Left lung (tissue), 10 donors: ENCODE measurements around the gene RINL. TPM values are rescaled to one million over a fixed set of nuclear protein-coding genes. Genes with fewer than 3 reads are reported as not detected.
"Not testable (repeated sequence)": the region's sequence is repeated elsewhere in the genome, so short reads cannot be mapped to it uniquely, and the experiment has no call there.

Experiments used
- ATAC-seq: fragments of 200-7000 bp; cut with Tn5 transposase; one replicate; pipeline ENCODE4 v1.9.1; 2020; ENCODE audit warnings: moderate library complexity
- DNase-seq, 4 donors: peaks; one replicate each; pipeline ENCODE4 v3.0.0-alpha.2; 2013 to 2020
- H3K27ac ChIP-seq, 2 donors: fragments of 200-600 bp; sonication (generic) in 1 of 2; one replicate each; pipeline versions ENCODE4 v1.5.0 to v1.8.0; 2020 to 2021
- H3K27me3 ChIP-seq, 2 donors: fragments of 200-600 bp; sonication (generic) in 1 of 2; one replicate each; pipeline versions ENCODE4 v1.5.0 to v1.8.0; 2020 to 2021
- H3K36me3 ChIP-seq, 2 donors: fragments of 200-600 bp; sonication (generic) in 1 of 2; one replicate each; pipeline versions ENCODE4 v1.5.0 to v1.8.0; 2020 to 2021
- H3K4me1 ChIP-seq, 2 donors: fragments of 200-600 bp; one replicate each; pipeline ENCODE4 v1.8.0; 2021
- H3K4me3 ChIP-seq, 2 donors: fragments of 200-600 bp; sonication (generic) in 1 of 2; one replicate each; pipeline versions ENCODE4 v1.5.0 to v1.8.0; 2020 to 2021; ENCODE audit warnings: mild to moderate bottlenecking in 1 of 2
- H3K9me3 ChIP-seq, 2 donors: fragments of 200-600 bp; sonication (generic) in 1 of 2; one replicate each; pipeline versions ENCODE4 v1.5.0 to v1.8.0; 2020 to 2021
- CTCF ChIP-seq, 2 donors: fragments of 200-600 bp; sonication (generic) in 1 of 2; IDR thresholded peaks; one replicate each; pipeline versions ENCODE4 v1.5.0 to v1.8.0; 2021; ENCODE audit warnings: antibody characterized with exemption in 2 of 2
- intact Hi-C, 2 donors: fragments of 100-400 bp; cut with DNase I; formaldehyde crosslinking; loops; one replicate each; pipeline versions ENCODE4 v1.11.2 to v1.14.2; 2022
- polyA plus RNA-seq, 6 donors: library from polyadenylated mRNA; unstranded; fragments of 120-200 nt; gene quantifications; one replicate each; pipeline ENCODE4 v1.2.1, GENCODE V29; 2013; ENCODE audit not compliant: insufficient read length in 6 of 6
- total RNA-seq, 2 donors: library from RNA; stranded (reverse); fragmentation: NEBNext Ultra II Directional; extraction: Animal tissue kit (Norgen Biotek cat#: 25700); gene quantifications; one replicate each; pipeline ENCODE4 v1.2.1, GENCODE V29; 2021
- donor health status: DM: no; HTN: yes; CAD: no.
- donor health status: DM: no; HTN: no; CAD: no.

The RINL gene
- total and polyA plus RNA-seq, 8 donors, result 7.2 to 12.0 (median 8.6) TPM

DNA sequence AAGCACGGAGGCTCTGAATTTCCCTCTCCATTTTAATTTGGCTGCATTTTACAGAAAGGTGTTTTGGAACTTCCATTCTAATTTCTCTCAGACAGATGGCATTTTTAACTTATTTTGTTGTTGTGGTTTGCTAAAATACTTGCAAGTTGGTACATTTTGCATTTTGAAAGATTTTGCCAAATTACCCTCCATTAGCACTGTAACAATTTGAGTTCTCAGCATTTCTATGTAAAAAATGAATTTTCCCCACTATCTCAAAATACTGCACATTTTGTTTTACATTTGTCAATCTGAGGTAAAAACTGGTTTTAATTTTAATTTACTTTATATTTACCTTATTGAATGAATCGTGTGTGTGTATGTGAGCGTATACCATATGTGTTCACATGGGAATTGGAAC, 21.3 kb downstream of the RINL start:
- intact Hi-C loops, result no loop called here
- ATAC-seq, result no peak
- no peak overlapping the region for H3K27ac ChIP-seq
- no peak for DNase-seq
- no peak overlapping the region for H3K4me3 ChIP-seq
- peaks cover 0 to 12% of the 10 kb centered on the region in 2 donors for H3K4me1 ChIP-seq
- no peaks in the 10 kb centered on the region for H3K9me3 ChIP-seq
- no peak for TF ChIP-seq CTCF (IDR thresholded peaks at IDR 0.05)
- H3K36me3 ChIP-seq, result no peaks in the 10 kb centered on the region
- H3K27me3 ChIP-seq, result no peaks in the 10 kb centered on the region

DNA sequence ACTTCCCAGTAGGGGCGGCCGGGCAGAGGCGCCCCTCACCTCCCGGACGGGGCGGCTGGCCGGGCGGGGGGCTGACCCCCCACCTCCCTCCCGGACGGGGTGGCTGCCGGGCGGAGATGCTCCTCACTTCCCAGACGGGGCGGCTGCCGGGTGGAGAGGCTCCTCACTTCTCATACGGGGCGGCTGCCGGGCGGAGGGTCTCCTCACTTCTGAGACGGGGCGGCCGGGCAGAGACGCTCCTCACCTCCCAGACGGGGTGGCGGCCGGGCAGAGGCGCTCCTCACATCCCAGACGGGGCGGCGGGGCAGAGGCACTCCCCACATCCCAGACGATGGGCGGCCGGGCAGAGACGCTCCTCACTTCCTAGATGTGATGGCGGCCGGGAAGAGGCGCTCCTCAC, 22.3 kb downstream of the RINL start:
- H3K4me1 ChIP-seq, result peaks cover 0 to 18% of the 10 kb centered on the region in 2 donors
- ATAC-seq, H3K27ac ChIP-seq, H3K4me3 ChIP-seq, DNase-seq, H3K9me3 ChIP-seq, intact Hi-C loops, H3K27me3 ChIP-seq, H3K36me3 ChIP-seq: not testable (repeated sequence)

GRCh38 chr19:38854961-38855360, 23.1 kb downstream of the RINL start:
- DNase-seq, H3K27ac ChIP-seq, H3K4me3 ChIP-seq, H3K27me3 ChIP-seq, H3K36me3 ChIP-seq, H3K9me3 ChIP-seq, ATAC-seq, intact Hi-C loops: not testable (repeated sequence)
- peaks cover 0 to 18% of the 10 kb centered on the region in 2 donors for H3K4me1 ChIP-seq

DNA sequence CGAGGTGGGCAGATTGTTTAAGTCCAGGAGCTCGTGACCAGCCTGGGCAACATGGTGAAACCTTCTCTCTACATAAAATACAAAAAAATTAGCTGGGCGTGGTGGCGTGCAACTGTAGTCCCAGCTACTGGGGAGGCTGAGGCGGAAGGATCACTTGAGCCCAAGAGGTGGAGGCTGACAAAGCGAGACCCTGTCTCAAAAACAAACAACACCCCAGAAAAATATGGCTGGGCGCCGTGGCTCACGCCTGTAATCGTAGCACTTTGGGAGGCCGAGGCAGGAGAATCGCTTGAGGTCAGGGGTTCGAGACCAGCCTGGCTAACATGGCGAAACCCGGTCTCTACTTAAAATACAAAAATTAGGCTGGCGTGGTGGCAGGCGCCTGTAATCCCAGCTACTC, 24.9 kb downstream of the RINL start:
- H3K4me3 ChIP-seq, result peak overlapping the region; percentile 70 to 71

GRCh38 chr19:38852231-38853044, 25.6 kb downstream of the RINL start:
- peak in 3 of 4 donors; percentile 33 to 83 (median 74) for DNase-seq
- no peak for ATAC-seq
- Histone ChIP-seq H3K36me3 (peaks cover 0 to 5% of the 10 kb centered on the region in 2 donors), H3K9me3 (no peaks in the 10 kb centered on the region), H3K27ac (peak overlapping the region; percentile 99 to 100), H3K4me3 (peak overlapping the region; percentile 70 to 71), H3K27me3 (no peaks in the 10 kb centered on the region), H3K4me1 (peaks cover 16 to 32% of the 10 kb centered on the region in 2 donors)
- no peak for TF ChIP-seq CTCF (IDR thresholded peaks at IDR 0.05)
- intact Hi-C loops, result no loop called here

More for the DNA sequence above, 24.9 kb downstream of the RINL start:
- Histone ChIP-seq H3K9me3 (no peaks in the 10 kb centered on the region), H3K27ac (peak overlapping the region in 1 of 2 donors; percentile 100), H3K4me1 (peaks cover 8 to 24% of the 10 kb centered on the region in 2 donors), H3K36me3 (no peaks in the 10 kb centered on the region), H3K27me3 (no peaks in the 10 kb centered on the region)
- intact Hi-C loops, result no loop called here
- no peak for DNase-seq
- ATAC-seq, result no peak
- TF ChIP-seq CTCF (IDR thresholded peaks at IDR 0.05), result no peak

- Histone ChIP-seq H3K9me3 (no peaks in the 10 kb centered on the region), H3K36me3 (peaks cover 4 to 12% of the 10 kb centered on the region in 2 donors), H3K27me3 (no peaks in the 10 kb centered on the region), H3K4me3 (peak overlapping the region; percentile 70 to 71), H3K27ac (peak overlapping the region; percentile 99 to 100), H3K4me1 (peaks cover 20 to 39% of the 10 kb centered on the region in 2 donors)
- intact Hi-C loops, result no loop called here
- ATAC-seq (peak; percentile 62), DNase-seq (peak; percentile 94 to 98 (median 96))
- TF ChIP-seq CTCF (IDR thresholded peaks at IDR 0.05), result no peak
These were observed 26.3 kb downstream of the RINL start for GRCh38 chr19:38851622-38852230.
